Frontal cortex (tissue), 4 donors: ENCODE results near the gene KCNK7. TPM values are rescaled to one million over a fixed set of nuclear protein-coding genes. Genes with fewer than 3 reads are reported as not detected.

Experiments
- DNase-seq, 2 donors: peaks; one replicate each; pipeline ENCODE4 v3.0.0; 2012; ENCODE audit warnings: low spot score in 2 of 2
- FAIRE-seq: peaks from 2 replicates; lab custom pipeline; 2012; peaks lifted over from hg19 to GRCh38; lab: Jason Lieb, UNC
- total RNA-seq: library from RNA; depleted of rRNA; stranded (reverse); fragments of >200 nt; gene quantifications from one replicate; pipeline ENCODE4 v1.2.3, GENCODE V29; 2014
- donor health status: control.
- donor health status: control.
- donor health status: control.

The KCNK7 gene
- total RNA-seq, 1 donor from 2014 or later, result not detected

- FAIRE-seq (no peak), DNase-seq (no peak)
Measured at GRCh38 chr11:65629579-65629978, 34.0 kb upstream of the KCNK7 start.

GRCh38 chr11:65627202-65627601 is 31.6 kb upstream of the KCNK7 start:
- FAIRE-seq (no peak), DNase-seq (no peak)

GRCh38 chr11:65625628-65626342 is 30.2 kb upstream of the KCNK7 start:
- DNase-seq (peak; percentile 80 to 89), FAIRE-seq (no peak)

- FAIRE-seq (no peak), DNase-seq (no peak)
Measured at GRCh38 chr11:65624931-65625627, 29.5 kb upstream of the KCNK7 start.

GRCh38 chr11:65623852-65624616 is 28.4 kb upstream of the KCNK7 start:
- FAIRE-seq, result no peak
- no peak for DNase-seq

- DNase-seq, result no peak
- no peak for FAIRE-seq
Measured at GRCh38 chr11:65623177-65623576, 27.6 kb upstream of the KCNK7 start.

GRCh38 chr11:65622011-65622410 is 26.4 kb upstream of the KCNK7 start:
- no peak for FAIRE-seq
- DNase-seq, result no peak

GRCh38 chr11:65621460-65621859 is 25.9 kb upstream of the KCNK7 start:
- DNase-seq (no peak), FAIRE-seq (no peak)

GRCh38 chr11:65620666-65621065 is 25.1 kb upstream of the KCNK7 start:
- DNase-seq (no peak), FAIRE-seq (no peak)

GRCh38 chr11:65619281-65619928 is 23.8 kb upstream of the KCNK7 start:
- no peak for DNase-seq
- FAIRE-seq, result no peak

- FAIRE-seq (no peak), DNase-seq (no peak)
Measured at GRCh38 chr11:65618763-65619162, 23.2 kb upstream of the KCNK7 start.

- FAIRE-seq (no peak), DNase-seq (no peak)
Measured at GRCh38 chr11:65617990-65618751, 22.6 kb upstream of the KCNK7 start.

GRCh38 chr11:65617136-65617850 is 21.7 kb upstream of the KCNK7 start:
- FAIRE-seq, result no peak
- DNase-seq, result no peak

GRCh38 chr11:65616575-65617001 is 21.0 kb upstream of the KCNK7 start:
- FAIRE-seq (no peak), DNase-seq (no peak)

GRCh38 chr11:65615950-65616574 is 20.5 kb upstream of the KCNK7 start:
- FAIRE-seq (no peak), DNase-seq (peak in 1 of 2 donors; percentile 70)

GRCh38 chr11:65615229-65615949 is 19.8 kb upstream of the KCNK7 start, which contains the start of gene PCNX3:
Gene PCNX3, plus strand, starts transcription at chr11:65615776. Its CDS starts 536 bp downstream, at chr11:65616312.
- FAIRE-seq, result peak; percentile 98
- peak; percentile 100 for DNase-seq

GRCh38 chr11:65613091-65613928 is 17.7 kb upstream of the KCNK7 start:
- DNase-seq (no peak), FAIRE-seq (no peak)
